SKM-1 (cell line): ENCODE data around the gene PDHB.

Experiments
- DNase-seq: peaks from one replicate; lab custom pipeline; 2025; ENCODE audit not compliant: unreplicated experiment; lab: John Stamatoyannopoulos, UW

The PDHB gene

DNA sequence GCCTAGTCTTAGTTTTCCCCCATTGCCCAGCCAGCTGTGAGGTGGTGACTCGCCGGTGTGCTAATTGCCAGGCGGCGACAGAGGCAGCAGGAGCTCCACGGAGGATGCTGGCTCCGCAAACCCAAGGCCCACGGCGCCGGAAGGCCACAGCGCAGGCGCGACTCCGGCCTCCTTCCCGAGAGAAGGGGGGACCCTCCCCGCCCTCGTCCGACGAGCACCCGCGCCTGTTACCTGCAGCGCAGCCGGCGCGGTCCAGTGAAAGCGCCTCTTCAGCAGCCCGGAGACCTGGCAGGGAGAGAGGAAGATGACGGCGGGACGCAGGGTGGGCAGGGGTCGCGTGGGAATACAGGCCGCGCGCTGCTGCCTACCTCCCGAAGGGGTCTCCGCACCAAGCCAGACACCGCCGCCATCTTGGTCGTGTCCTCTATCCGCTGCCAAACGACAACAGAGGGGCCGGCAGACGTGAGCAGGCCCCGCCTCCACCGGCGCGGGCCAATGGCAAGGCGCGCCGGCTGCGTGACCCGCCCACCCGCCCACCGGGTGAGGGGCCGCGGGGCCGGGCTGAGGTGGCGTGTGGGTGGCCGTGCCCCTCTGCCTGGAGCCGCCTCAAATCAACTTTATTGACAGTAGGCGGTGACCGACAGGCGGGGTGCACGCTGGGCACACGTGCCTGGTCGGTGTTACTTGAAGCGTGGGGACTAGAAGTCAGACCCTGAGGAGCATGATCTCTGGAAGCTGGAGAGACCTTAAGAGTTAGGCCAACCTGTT, at the start of gene PDHB:
PDHB (minus strand) TSS at position 433 of the 768 bp plus-strand sequence; CDS start at position 410, 23 bp downstream.
- DNase-seq, result peak; percentile 63

DNA sequence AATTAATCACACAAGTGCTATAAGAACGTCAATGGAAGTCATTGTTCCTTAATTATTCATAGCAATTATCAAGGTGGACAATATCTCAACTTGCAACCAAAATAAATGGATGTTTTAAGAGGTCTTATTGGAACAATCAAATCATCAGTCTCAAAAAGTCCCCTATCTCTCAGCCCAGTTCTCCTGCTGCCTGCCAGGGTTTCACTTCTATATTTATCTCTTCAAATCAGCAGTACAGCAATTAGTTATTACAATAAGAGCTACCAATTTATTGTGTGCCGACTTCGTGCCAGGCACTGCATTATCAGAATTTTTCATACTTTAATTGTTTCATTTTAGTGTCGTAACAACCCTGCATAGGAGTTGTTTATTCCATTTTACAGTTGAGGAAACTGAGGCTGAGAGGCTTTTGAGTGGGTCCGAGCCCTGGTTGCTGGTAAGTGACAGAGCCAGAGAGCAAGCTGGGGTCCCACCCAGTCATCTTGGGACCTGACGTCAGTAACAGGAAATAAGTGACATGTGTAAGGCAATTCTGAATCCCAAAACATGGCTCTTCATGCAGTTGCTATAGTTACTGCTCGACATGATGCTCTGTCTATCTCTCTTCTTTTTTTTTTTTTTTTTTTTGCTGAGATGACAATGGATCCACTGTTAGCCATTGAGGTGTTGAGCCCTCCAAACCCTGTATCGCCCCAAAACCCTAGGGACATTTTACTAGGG, 49.4 kb upstream of the PDHB start:
- no peak for DNase-seq

- DNase-seq, result no peak
Measured at GRCh38 chr3:58480309-58480708, 46.7 kb upstream of the PDHB start.

- no peak for DNase-seq
Measured at GRCh38 chr3:58478781-58479180, 45.1 kb upstream of the PDHB start.

GRCh38 chr3:58474967-58475578, 41.4 kb upstream of the PDHB start:
- no peak for DNase-seq

- peak; percentile 41 for DNase-seq
Measured at GRCh38 chr3:58474348-58474911, 40.8 kb upstream of the PDHB start.

DNA sequence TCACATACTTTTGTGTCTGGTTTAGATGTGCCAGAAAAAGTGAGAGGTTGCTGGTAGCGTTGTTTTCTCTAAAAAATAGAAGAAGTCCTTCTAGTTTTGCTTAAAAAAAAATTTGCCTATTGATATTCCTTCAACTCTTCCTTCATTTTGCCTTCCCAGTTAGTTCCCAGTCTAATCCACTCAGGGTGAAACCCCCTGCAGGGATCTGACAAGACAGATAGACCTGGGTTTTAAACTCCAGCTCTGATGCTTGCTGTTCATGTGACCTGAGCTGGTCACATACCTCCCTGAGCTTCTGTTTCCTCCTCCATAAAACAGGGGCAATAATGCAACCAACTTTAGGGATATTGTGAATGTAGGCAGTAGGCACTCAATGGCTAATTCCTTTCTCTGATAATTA, 39.6 kb upstream of the PDHB start:
- DNase-seq, result no peak

DNA sequence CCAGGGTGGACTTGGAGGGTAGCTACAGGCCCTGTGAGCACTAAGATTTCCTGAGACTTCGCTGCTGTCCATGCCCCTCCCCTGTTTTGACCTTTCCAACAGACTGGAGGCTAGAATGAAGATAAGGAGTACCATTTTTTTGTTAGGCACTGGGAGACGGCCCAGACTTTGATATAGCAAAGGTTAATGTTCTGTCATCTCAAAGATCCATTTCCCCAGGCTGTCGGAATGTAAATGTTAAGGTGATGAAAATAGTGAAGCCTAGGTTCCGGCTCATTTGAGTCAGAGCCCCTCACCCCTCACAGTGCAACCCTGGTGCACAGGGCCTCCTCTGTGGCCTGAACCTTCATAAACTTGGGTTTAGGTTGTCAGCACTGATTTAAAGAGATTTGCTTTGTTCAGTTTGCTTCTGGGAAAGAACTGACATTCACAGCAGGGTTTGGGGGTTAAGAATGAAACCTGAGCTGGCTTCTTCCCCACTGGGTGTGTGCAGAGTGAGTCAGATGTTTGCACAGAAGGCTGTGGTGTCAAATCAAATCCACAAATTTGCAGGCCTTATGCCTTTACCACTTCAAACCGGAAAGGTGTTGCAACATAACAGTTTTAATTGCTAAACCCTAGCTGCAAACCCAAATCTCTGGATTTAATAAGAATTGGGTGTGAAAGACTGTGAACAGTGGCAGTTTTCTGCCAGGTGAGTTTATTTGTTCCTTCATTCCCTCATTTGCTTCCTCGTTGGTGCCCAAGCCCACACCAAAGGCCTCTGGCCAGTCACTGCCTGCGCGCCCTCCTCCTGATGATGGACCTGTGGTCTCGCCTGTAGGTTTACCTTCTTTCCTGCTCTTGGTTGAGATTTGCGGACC, 37.6 kb upstream of the PDHB start:
- peak; percentile 74 for DNase-seq

DNA sequence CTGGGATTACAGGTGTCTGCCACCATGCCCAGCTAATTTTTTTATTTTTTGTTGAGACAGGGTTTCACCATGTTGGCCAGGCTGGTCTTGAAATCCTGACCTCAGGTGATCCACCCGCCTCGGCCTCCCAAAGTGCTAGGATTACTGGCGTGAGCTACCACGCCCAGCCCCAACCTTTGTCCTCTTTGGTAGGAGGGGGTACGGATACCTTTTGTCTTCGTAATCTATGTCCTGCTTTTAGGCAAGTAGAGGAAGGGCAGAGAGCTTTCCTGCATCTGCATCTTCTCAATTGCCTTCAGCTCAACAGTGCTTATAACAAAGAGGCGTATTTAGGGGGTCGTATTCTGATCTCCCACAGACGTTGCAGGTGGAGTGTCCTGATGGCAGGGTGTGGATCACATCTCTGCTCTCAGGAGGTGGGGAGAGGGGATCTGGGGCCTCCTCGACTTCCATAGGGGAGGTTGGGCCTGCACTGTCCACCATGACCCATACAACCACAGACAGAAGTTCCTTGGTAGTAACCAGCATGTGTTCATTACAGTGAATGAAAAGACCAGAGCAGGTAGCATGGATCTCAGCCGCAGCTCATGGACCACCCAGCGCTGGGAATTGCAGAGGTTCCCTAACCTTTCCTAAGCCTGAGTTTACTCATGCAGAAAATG, 36.9 kb upstream of the PDHB start:
- no peak for DNase-seq

DNA sequence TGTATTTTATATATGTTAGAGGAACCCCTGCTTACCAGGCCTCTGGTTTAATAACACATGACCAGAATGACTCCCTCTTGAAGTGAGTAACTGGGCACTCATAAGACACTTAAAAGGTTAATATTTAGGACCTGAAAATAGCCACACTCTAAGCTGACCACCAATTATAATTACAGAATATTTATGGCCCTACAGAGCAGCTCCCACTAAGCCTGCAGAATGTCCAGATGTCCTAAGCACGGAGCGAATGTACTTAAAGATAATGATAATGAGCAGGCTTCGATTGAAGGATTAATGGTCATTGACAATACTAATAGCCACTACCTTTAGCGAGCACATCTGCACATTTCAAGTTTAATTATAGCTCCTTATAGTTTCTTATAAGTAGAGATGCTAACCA, 35.5 kb upstream of the PDHB start:
- DNase-seq, result no peak

GRCh38 chr3:58466899-58467563, 33.4 kb upstream of the PDHB start:
- no peak for DNase-seq

DNA sequence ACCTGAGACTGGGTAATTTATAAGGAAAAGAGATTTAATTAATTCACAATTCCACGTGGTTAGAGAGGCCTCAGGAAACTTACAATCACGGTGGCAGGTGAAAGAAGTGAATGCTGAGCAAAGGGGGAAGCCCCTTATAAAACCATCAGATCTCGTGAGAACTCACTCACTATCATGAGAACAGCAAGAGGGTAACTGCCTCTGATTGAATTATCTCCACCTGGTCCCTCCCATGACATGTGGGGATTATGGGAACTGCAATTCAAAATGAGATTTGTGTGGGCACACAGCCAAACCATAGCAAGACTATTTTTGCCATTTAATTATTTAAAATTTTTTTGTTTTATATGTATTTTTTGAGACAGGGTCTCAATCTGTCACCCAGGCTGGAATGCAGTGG, 31.2 kb upstream of the PDHB start:
- no peak for DNase-seq

DNA sequence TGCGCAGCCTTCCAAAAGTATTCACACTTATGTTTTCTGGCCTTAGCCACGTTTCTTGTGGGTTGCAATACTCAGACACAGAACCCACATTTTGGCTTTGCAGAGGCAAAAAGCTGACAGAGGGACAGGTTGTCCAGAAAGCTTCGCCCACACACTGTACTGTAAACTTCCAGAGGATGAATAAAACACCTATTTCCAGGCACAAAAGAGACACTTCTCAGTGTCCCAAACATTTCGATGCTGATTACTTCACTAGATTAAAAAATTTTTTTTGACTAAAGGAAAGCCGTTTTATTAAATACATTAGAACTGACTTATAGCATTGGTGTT, 30.3 kb upstream of the PDHB start:
- no peak for DNase-seq

DNA sequence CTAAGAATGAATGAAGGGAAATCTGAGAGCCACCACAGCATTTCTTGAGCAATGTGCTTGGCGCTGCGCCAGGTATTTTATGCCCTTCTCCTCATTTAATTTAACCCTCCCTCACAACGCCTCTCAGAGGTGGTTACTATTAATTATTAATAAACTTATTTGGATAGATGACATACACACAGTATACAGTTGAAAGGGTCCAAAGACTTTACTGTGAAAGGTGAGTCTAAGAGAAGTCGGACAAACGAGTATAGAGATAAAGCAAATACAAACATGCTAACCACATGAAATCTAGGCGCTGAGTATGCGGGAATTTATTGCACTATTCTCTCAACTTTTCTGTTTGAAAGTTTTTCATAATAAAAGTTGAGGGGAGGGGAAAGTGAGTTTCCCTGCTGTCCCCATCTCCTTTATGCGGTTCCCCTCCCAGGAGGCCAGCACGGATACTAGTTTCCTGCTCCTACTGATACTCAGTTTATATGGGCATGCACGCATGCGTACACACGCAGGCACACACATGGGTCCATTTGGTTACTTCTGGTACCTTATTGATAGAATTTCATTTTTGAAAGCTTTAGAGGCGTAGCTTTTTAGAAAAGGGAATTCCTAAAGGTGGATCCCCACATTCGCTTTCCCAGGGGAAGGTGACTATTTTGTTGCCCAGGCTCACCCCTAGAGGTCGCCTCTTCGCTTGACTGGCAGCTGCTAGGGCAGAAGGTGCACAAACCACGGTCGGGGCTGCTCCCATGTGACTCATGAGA, 29.7 kb upstream of the PDHB start:
- no peak for DNase-seq

DNA sequence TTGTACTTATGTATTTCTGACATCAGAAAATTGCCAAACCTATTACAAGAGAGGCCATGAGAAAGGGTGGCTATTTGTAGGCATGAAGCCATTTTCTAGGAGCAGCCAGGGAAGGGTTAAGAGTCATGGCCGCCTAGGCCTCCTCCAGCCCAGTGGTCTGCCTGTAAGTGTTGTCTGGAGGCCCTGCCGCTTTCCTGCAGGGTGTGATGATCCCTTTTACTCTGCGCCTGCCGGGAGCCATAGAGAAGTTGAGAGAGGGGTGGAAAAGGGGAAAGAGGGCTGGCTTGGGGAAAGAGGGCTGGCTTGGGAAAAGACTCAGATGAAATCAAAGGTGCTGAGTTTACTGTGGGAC, 29.2 kb upstream of the PDHB start:
- DNase-seq, result no peak

DNA sequence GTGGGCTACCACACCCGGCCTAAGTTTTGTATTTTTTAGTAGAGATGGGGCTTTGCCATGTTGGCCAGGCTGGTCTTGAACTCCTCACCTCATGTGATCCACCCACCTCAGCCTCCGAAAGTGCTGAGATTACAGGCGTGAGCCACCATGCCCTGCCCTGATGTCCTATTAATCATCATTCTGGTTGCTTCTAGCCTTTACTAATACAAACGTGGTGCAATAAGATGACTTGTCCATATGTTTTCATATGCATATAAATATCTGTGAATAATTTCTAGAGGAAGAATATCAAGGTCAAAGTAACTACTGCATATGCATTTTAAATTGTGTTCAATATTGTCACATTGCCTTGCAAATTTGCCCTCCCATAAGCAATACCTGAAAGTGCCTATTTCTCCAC, 25.5 kb upstream of the PDHB start:
- no peak for DNase-seq

DNA sequence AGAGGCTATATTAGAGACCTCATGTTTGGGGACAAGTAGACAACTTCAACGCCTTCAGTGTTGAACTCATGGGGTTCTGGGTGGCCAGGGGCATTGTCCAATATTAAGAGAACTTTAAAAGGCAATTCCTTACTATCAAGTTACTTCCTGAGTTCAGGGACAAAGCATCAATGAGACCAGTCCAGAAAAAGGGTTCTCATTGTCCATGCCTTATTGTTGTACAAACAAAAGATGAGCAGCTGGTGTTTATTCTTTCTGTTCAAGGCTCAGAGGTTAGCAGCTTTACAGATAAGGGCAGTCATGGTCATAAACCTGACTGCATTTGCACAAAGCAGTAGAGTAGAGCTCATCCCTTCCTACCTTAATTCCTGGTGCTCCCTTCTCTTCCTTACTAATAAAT, 18.5 kb upstream of the PDHB start:
- DNase-seq, result no peak

GRCh38 chr3:58441514-58442450, 8.2 kb upstream of the PDHB start:
- no peak for DNase-seq
